ENCODE measurements around the gene GAREM2.

The GAREM2 gene

DNA sequence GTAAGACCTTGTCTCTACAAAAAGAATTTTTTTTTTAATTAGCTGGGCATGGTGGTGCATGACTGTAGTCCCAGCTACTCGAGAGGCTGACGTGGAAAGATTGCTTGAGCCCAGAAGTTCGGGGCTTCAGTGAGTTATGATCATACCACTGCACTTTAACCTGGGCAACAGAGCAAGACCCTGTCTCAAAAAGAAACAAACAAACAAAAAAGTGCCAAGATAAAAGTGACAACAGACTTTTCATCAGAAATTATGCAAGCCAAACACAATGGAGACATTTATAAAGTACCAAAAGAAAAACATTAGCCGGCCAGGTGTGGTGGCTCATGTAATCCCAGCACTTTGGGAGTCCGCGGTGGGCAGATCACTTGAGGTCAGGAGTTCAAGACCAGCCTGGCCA, 44.8 kb downstream of the GAREM2 start:
- Histone ChIP-seq H3K4me1 (ENCODE audit: insufficient read depth, low read length) (no peaks in the 10 kb centered on the region), H3K36me3 (ENCODE audit: insufficient read depth, low read depth, low read length) (peaks cover 56% of the 10 kb centered on the region)

GRCh38 chr2:26223018-26223417, 50.1 kb downstream of the GAREM2 start:
- Histone ChIP-seq H3K4me3 (ENCODE audit: low read length) (no peak overlapping the region), H3K36me3 (ENCODE audit: insufficient read depth, low read depth, low read length) (peaks cover 47% of the 10 kb centered on the region), H3K9ac (ENCODE audit: low read depth, low read length) (no peak overlapping the region)

More for the DNA sequence above, 44.8 kb downstream of the GAREM2 start:
- Histone ChIP-seq H3K27me3 (ENCODE audit: insufficient read depth, low read length) (no peaks in the 10 kb centered on the region), H3K9me3 (ENCODE audit: insufficient read depth, low read depth, low read length) (no peaks in the 10 kb centered on the region), H3K4me3 (ENCODE audit: low read length) (no peak overlapping the region), H3K9ac (ENCODE audit: low read depth, low read length) (no peak overlapping the region), H3K27ac (ENCODE audit: low read length) (no peak overlapping the region)

GRCh38 chr2:26224095-26224494, 51.2 kb downstream of the GAREM2 start:
- Histone ChIP-seq H3K4me1 (ENCODE audit: insufficient read depth, low read length) (no peaks in the 10 kb centered on the region), H3K36me3 (ENCODE audit: insufficient read depth, low read depth, low read length) (peaks cover 56% of the 10 kb centered on the region), H3K27ac (ENCODE audit: low read length) (no peak overlapping the region)

More at GRCh38 chr2:26223018-26223417, 50.1 kb downstream of the GAREM2 start:
- H3K4me1 ChIP-seq (ENCODE audit: insufficient read depth, low read length), result no peaks in the 10 kb centered on the region
- no peaks in the 10 kb centered on the region for H3K27me3 ChIP-seq (ENCODE audit: insufficient read depth, low read length)
- no peak overlapping the region for H3K27ac ChIP-seq (ENCODE audit: low read length)
- peaks cover 3% of the 10 kb centered on the region for H3K9me3 ChIP-seq (ENCODE audit: insufficient read depth, low read depth, low read length)

DNA sequence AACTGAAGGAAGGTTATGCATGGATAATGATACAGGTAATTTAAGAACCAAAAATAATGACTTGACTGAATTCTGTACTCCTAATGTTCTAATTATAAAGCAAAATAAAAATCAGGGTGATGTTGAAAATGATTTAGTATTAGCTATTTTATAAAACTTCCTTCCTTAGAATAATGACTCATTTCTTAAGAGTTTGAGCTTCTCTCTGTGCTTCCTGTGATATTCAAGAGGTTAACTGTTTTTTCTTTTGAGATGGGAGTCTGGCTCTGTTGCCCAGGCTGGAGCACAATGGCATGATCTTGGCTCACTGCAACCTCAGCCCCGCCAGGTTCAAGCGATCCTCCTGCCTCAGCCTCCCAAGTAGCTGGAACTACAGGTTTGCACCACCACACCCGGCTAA, 56.7 kb downstream of the GAREM2 start:
- Histone ChIP-seq H3K27me3 (ENCODE audit: insufficient read depth, low read length) (no peaks in the 10 kb centered on the region), H3K4me1 (ENCODE audit: insufficient read depth, low read length) (no peaks in the 10 kb centered on the region), H3K9me3 (ENCODE audit: insufficient read depth, low read depth, low read length) (peaks cover 3% of the 10 kb centered on the region), H3K36me3 (ENCODE audit: insufficient read depth, low read depth, low read length) (peaks cover 89% of the 10 kb centered on the region), H3K9ac (ENCODE audit: low read depth, low read length) (no peak overlapping the region), H3K4me3 (ENCODE audit: low read length) (no peak overlapping the region), H3K27ac (ENCODE audit: low read length) (no peak overlapping the region)

More at GRCh38 chr2:26224095-26224494, 51.2 kb downstream of the GAREM2 start:
- H3K9ac ChIP-seq (ENCODE audit: low read depth, low read length), result no peak overlapping the region
- H3K4me3 ChIP-seq (ENCODE audit: low read length), result no peak overlapping the region
- H3K9me3 ChIP-seq (ENCODE audit: insufficient read depth, low read depth, low read length), result peaks cover 3% of the 10 kb centered on the region
- no peaks in the 10 kb centered on the region for H3K27me3 ChIP-seq (ENCODE audit: insufficient read depth, low read length)

DNA sequence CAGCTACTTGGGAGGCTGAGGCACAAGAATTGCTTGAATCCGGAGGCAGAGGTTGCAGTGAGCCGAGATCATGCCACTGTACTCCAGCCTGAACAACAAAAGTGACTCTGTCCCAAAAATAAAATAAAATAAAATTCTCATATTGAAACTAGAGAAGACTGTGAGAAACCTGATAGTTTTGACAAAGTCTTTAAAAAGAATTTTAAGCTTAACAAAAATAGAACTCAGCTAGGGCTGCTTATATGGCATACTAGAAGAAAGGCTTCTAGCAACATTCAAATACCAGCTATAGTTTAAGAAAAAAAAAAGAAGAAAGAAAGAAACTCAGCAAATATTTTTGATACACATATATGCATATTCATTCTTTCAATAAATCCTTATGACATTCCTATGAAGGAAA, 57.9 kb downstream of the GAREM2 start:
- Histone ChIP-seq H3K4me1 (ENCODE audit: insufficient read depth, low read length) (no peaks in the 10 kb centered on the region), H3K27me3 (ENCODE audit: insufficient read depth, low read length) (no peaks in the 10 kb centered on the region), H3K27ac (ENCODE audit: low read length) (no peak overlapping the region), H3K9me3 (ENCODE audit: insufficient read depth, low read depth, low read length) (peaks cover 3% of the 10 kb centered on the region), H3K4me3 (ENCODE audit: low read length) (no peak overlapping the region), H3K36me3 (ENCODE audit: insufficient read depth, low read depth, low read length) (peaks cover 94% of the 10 kb centered on the region), H3K9ac (ENCODE audit: low read depth, low read length) (no peak overlapping the region)

DNA sequence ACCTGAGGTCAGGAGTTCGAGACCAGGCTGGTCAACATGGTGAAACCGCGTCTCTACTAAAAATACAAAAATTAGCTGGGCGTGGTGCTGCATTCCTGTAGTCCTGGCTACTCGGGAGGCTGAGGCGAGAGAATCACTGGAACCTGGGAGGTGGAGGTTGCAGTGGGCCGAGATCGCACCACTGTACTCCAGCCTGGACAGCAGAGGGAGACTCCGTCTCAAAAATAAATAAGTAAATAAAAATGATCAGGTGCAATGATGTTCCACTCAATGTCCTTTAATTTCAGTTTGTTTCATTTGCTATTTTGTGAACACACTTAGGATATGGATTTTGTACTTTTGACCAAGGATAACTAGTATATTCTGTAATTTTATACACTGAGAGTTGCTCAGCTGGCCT, 62.2 kb downstream of the GAREM2 start:
- H3K27ac ChIP-seq (ENCODE audit: low read length), result no peak overlapping the region
- H3K27me3 ChIP-seq (ENCODE audit: insufficient read depth, low read length), result no peaks in the 10 kb centered on the region
- no peak overlapping the region for H3K9ac ChIP-seq (ENCODE audit: low read depth, low read length)
- H3K4me1 ChIP-seq (ENCODE audit: insufficient read depth, low read length), result no peaks in the 10 kb centered on the region
- peaks cover 81% of the 10 kb centered on the region for H3K36me3 ChIP-seq (ENCODE audit: insufficient read depth, low read depth, low read length)
- no peaks in the 10 kb centered on the region for H3K9me3 ChIP-seq (ENCODE audit: insufficient read depth, low read depth, low read length)
- no peak overlapping the region for H3K4me3 ChIP-seq (ENCODE audit: low read length)

GRCh38 chr2:26237868-26238267, 65.0 kb downstream of the GAREM2 start:
- H3K9me3 ChIP-seq (ENCODE audit: insufficient read depth, low read depth, low read length), result no peaks in the 10 kb centered on the region
- H3K4me1 ChIP-seq (ENCODE audit: insufficient read depth, low read length), result no peaks in the 10 kb centered on the region; the same call in 1 of the 2 replicates
- no peak overlapping the region for H3K27ac ChIP-seq (ENCODE audit: low read length)
- H3K27me3 ChIP-seq (ENCODE audit: insufficient read depth, low read length), result no peaks in the 10 kb centered on the region
- peaks cover 59% of the 10 kb centered on the region for H3K36me3 ChIP-seq (ENCODE audit: insufficient read depth, low read depth, low read length)
- H3K9ac ChIP-seq (ENCODE audit: low read depth, low read length), result no peak overlapping the region
- H3K4me3 ChIP-seq (ENCODE audit: low read length), result no peak overlapping the region

DNA sequence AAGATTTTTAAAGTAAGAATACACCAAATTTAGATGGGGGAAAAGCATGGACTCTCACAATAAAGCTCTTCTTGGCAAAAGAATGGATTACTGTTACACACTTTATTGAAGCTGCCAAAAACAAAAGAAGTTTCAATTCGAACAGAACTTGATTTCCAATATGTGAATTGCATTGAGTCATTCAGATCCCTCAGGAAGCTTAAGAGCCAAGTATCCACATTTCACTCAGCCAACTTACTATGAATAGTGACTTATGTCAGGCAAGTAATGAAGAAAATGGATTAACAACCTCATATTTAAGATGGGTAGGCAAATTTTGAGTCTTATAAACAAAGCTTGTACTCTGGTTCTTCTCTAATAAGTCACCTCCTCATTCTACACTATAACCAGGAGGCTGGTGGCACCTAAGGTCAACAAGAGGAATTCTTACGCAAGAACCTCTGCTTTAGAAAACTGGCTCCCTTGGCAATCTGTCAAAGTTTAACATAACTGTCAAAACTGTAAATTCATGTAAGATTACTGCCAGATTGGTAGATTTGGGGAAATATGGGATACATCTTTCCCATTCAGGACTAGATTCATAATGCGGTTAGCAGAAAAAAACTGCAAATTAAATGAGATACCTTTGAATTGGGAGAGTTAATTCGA, 65.5 kb downstream of the GAREM2 start:
- H3K4me1 ChIP-seq (ENCODE audit: insufficient read depth, low read length), result no peaks in the 10 kb centered on the region; the same call in 1 of the 2 replicates
- H3K9me3 ChIP-seq (ENCODE audit: insufficient read depth, low read depth, low read length), result no peaks in the 10 kb centered on the region
- peaks cover 53% of the 10 kb centered on the region for H3K36me3 ChIP-seq (ENCODE audit: insufficient read depth, low read depth, low read length)
- no peak overlapping the region for H3K4me3 ChIP-seq (ENCODE audit: low read length)
- H3K27me3 ChIP-seq (ENCODE audit: insufficient read depth, low read length), result no peaks in the 10 kb centered on the region
- no peak overlapping the region for H3K9ac ChIP-seq (ENCODE audit: low read depth, low read length)
- no peak overlapping the region for H3K27ac ChIP-seq (ENCODE audit: low read length)

Data from iPS-20b (cell line).